Fibroblast of villous mesenchyme (primary cell): Measurements from ENCODE around the gene UBE4B. TPM values are rescaled to one million over a fixed set of nuclear protein-coding genes. Genes with fewer than 3 reads are reported as not detected.
"Not testable (repeated sequence)": the region's sequence is repeated elsewhere in the genome, so short reads cannot be mapped to it uniquely, and the experiment has no call there.

Experiments
- DNase-seq: peaks from one replicate; pipeline ENCODE4 v3.0.0-alpha.2; 2010; ENCODE audit warnings: low read depth
- H3K4me3 ChIP-seq: 2 replicates; pipeline ENCODE4 v1.5.1; 2011; ENCODE audit warnings: low read depth, mild to moderate bottlenecking, low read length
- total RNA-seq: library from RNA; depleted of rRNA; stranded (reverse); fragments of >200 nt; gene quantifications from 2 replicates; pipeline ENCODE4 v1.2.3, GENCODE V29; 2012
- TF ChIP-seq, protein P1 (sequence below): IDR thresholded peaks from 2 replicates; pipeline ENCODE4 v1.5.1; 2012; ENCODE audit warnings: low read depth, mild to moderate bottlenecking, low read length; ENCODE audit not compliant: insufficient read depth

UBE4B gene
- total RNA-seq, 1 donor, result 47.9 TPM

- no peak for DNase-seq
- TF ChIP-seq, protein P1, sequence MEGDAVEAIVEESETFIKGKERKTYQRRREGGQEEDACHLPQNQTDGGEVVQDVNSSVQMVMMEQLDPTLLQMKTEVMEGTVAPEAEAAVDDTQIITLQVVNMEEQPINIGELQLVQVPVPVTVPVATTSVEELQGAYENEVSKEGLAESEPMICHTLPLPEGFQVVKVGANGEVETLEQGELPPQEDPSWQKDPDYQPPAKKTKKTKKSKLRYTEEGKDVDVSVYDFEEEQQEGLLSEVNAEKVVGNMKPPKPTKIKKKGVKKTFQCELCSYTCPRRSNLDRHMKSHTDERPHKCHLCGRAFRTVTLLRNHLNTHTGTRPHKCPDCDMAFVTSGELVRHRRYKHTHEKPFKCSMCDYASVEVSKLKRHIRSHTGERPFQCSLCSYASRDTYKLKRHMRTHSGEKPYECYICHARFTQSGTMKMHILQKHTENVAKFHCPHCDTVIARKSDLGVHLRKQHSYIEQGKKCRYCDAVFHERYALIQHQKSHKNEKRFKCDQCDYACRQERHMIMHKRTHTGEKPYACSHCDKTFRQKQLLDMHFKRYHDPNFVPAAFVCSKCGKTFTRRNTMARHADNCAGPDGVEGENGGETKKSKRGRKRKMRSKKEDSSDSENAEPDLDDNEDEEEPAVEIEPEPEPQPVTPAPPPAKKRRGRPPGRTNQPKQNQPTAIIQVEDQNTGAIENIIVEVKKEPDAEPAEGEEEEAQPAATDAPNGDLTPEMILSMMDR, result no peak
- no peak overlapping the region for H3K4me3 ChIP-seq
These were observed 180.5 kb downstream of the UBE4B start for GRCh38 chr1:10213186-10213705.

- no peak overlapping the region for H3K4me3 ChIP-seq
- DNase-seq, result no peak
- TF ChIP-seq, protein P1, result no peak
These were observed 183.5 kb downstream of the UBE4B start for GRCh38 chr1:10216090-10216749.

- H3K4me3 ChIP-seq, result no peak overlapping the region
- TF ChIP-seq, protein P1, result no peak
- peak; percentile 74 for DNase-seq
These were observed 185.1 kb downstream of the UBE4B start for GRCh38 chr1:10217748-10218441.

DNA sequence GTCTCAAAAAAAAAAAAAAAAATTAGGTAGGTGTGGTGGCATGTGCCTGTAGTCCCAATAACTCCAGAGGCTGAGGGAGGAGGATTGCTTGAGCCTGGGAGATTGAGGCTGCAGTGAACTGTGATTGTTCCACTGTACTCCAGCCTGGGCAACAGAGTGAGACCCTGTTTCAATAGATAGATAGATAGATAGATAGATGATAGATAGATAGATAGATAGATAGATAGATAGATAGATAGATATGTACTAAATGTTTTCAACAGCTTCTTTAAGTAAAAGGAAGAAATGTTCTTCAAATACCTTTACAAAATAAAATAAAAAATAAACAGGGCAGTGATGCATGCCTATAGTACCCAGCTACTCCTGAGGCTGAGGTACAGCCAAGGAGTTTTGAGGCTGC is 187.4 kb downstream of the UBE4B start:
- TF ChIP-seq, protein P1, result no peak
- H3K4me3 ChIP-seq, result no peak overlapping the region
- DNase-seq, result no peak

GRCh38 chr1:10220657-10221056 is 187.9 kb downstream of the UBE4B start:
- not testable (repeated sequence) for H3K4me3 ChIP-seq, DNase-seq

GRCh38 chr1:10225573-10225972 is 192.8 kb downstream of the UBE4B start:
- H3K4me3 ChIP-seq, result no peak overlapping the region
- peak; percentile 69 for DNase-seq
- TF ChIP-seq, protein P1, result no peak

- TF ChIP-seq, protein P1, result no peak
- H3K4me3 ChIP-seq, result no peak overlapping the region
- no peak for DNase-seq
These were observed 195.8 kb downstream of the UBE4B start for GRCh38 chr1:10228528-10228927.
